Muscle layer of colon (tissue), 2 donors: Measurements from ENCODE around the gene USP35.

Experiments
- H3K27ac ChIP-seq: one replicate; pipeline ENCODE4 v1.7.0; 2013; ENCODE audit warnings: low read depth, mild to moderate bottlenecking, low read length, moderate library complexity
- H3K27me3 ChIP-seq, 2 donors: one replicate each; pipeline ENCODE4 v1.7.0; 2013; ENCODE audit warnings: low read length in 2 of 2, mild to moderate bottlenecking in 2 of 2; ENCODE audit not compliant: insufficient read depth in 2 of 2, control insufficient read depth in 1 of 2
- H3K36me3 ChIP-seq: one replicate; pipeline ENCODE4 v1.7.0; 2013; ENCODE audit warnings: mild to moderate bottlenecking, low read length; ENCODE audit not compliant: insufficient read depth
- H3K4me1 ChIP-seq: one replicate; pipeline ENCODE4 v1.7.0; 2013; ENCODE audit warnings: mild to moderate bottlenecking, low read length; ENCODE audit not compliant: insufficient read depth
- H3K4me3 ChIP-seq, 2 donors: one replicate each; pipeline ENCODE4 v1.7.0; 2013; ENCODE audit warnings: low read length in 2 of 2, low read depth in 1 of 2, mild to moderate bottlenecking in 1 of 2, moderate library complexity in 1 of 2
- H3K9ac ChIP-seq: one replicate; pipeline ENCODE4 v1.7.0; 2013; ENCODE audit warnings: low read length
- H3K9me3 ChIP-seq: one replicate; pipeline ENCODE4 v1.7.0; 2013; ENCODE audit warnings: mild to moderate bottlenecking, low read length
- donor health status: abdominal sarcoma.
- donor health status: Adenocarcinoma of cecum.

Gene USP35

DNA sequence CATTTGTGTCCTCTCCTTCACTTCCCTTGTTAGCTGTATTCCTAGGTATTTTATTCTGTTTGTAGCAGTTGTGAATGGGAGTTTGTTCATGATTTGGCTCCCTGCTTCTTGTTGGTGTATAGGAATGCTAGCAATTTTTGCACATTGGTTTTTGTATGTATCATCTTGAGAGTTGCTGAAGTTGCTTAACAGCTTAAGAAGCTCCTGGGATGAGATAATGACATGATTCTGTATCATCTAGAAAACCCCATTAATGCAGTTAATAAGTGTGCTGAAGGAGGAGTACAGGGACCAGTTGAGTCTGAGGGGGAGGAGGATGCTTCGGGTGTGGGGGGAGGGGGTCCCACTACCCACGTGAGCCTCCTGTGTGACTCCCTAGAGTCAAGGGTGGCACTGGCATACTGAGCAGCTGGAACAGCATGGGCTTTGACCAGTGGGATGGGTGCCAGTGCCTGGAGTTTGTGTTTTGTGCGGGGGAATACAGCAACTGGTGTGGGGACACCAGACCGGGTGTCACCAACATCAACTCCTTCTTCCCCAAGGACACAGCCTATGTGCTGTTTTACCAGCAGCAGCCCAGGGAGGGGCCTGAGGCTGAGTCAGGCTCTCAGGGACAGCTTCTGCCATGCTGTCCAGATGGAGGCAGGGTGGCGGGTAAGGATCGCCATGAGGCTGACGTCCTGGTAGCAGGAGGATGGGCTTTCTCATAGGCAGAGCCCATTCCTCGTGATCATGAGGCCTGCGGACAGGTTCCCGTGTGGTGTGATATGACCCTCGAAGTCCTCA lies 24.1 kb downstream of the USP35 start:
- H3K27ac ChIP-seq, result no peak overlapping the region
- H3K4me1 ChIP-seq, result no peaks in the 10 kb centered on the region
- no peaks in the 10 kb centered on the region for H3K27me3 ChIP-seq
- H3K4me3 ChIP-seq, result no peak overlapping the region
- H3K9me3 ChIP-seq, result no peaks in the 10 kb centered on the region
- H3K36me3 ChIP-seq, result peaks cover 40% of the 10 kb centered on the region
- no peak overlapping the region for H3K9ac ChIP-seq

DNA sequence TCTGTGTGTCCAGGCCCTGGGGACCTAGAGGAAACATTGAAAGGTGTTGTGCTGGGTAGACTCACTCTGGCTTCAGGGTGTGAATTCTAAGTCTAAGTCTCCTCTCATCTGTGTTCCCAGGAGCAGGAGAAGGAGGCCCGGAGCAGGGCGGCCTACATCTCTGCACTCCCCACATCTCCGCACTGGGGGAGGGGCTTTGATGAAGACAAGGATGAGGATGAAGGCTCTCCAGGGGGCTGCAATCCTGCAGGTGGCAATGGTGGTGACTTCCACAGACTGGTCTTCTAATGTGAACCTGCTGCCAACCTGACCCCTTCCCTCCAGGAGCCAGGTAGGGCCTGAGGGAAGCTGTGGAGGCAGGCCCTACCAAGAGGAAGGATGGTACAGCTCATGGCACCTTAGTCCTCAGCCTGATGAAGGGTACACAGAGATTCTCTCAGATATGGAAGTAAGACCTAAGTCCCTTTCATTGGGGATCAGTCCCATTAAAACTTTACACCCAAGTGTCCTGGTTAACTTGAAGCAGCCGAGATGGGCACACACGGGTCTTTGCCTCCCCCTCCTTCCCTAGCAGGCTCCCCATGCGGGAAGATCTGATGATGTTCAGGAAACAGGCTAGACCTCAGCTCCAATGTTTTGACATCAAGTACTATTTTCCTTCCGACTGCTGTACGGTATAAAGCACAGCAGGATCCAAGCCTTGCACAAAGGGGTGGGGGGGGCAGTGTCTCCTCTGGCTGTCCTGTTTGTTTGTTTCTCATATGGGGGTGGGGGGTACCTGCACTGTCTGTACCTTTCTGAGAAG lies 25.0 kb downstream of the USP35 start:
- Histone ChIP-seq H3K9me3 (no peaks in the 10 kb centered on the region), H3K36me3 (peaks cover 35% of the 10 kb centered on the region), H3K9ac (no peak overlapping the region), H3K27me3 (no peaks in the 10 kb centered on the region), H3K4me3 (no peak overlapping the region), H3K4me1 (no peaks in the 10 kb centered on the region), H3K27ac (no peak overlapping the region)

DNA sequence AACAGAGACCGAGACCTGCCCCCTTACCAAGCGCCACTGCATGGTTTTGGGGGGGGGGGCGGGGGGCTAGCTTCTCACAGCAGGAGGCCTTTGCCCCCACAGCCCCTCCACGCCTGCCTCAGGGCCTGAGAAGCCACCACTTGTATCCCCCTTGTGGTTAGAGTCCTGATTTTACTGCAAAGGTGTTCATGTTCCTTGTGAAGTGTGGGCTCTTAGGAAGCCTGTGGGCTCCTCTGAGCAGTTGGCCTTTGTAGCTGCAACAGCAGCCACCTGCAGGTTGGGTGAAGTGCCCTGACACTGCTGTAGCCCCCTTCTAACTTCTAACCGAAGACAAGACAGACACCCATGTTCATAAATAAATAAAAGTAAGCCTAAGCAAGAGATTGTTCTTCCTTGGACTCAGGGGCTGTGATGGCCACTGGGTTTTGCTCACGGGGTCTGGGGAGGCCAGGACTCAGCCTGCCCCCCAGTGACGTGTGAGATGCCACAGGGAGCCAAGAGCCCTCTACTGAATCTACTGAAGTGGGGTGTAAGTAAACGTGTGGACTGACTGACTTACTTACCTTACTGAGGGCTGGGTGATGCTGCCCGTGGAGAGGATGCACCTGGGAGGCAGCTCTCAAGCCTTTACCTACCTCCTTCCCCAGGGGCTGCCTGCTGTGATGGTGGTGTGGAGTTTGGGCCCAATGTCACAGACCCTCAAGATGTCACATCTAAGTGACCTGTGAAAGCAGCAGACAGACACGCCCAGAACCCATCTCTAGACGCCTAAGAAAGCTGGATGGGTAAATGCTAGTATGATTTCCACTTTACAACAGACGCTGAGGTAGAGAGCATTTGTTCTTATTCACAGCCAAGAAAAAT lies 25.8 kb downstream of the USP35 start:
- no peak overlapping the region for H3K27ac ChIP-seq
- no peaks in the 10 kb centered on the region for H3K9me3 ChIP-seq
- H3K9ac ChIP-seq, result no peak overlapping the region
- no peak overlapping the region for H3K4me3 ChIP-seq
- H3K4me1 ChIP-seq, result no peaks in the 10 kb centered on the region
- H3K36me3 ChIP-seq, result peaks cover 40% of the 10 kb centered on the region
- H3K27me3 ChIP-seq, result no peaks in the 10 kb centered on the region

DNA sequence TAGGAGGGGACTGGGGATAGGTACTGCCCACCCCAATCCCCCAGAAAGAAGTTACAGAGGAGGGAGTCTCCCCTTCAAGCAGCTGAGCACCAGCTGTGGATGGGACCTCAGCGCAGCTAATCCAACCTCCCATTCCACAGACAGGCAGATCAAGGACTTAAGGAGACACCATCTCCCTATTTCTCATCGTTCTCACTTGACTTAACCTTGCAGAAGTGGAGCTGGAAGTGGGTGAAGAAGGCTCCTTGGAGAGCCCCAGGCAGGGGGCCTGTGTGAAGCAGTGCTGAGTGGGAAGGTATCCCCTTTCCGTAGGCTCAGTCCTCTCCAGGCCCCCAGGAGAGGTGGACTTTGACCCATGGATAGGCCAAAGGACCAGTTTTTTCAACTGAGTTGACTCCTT lies 27.3 kb downstream of the USP35 start:
- Histone ChIP-seq H3K4me1 (no peaks in the 10 kb centered on the region), H3K36me3 (peaks cover 35% of the 10 kb centered on the region), H3K9ac (no peak overlapping the region), H3K9me3 (no peaks in the 10 kb centered on the region), H3K27ac (no peak overlapping the region), H3K27me3 (no peaks in the 10 kb centered on the region), H3K4me3 (no peak overlapping the region)

DNA sequence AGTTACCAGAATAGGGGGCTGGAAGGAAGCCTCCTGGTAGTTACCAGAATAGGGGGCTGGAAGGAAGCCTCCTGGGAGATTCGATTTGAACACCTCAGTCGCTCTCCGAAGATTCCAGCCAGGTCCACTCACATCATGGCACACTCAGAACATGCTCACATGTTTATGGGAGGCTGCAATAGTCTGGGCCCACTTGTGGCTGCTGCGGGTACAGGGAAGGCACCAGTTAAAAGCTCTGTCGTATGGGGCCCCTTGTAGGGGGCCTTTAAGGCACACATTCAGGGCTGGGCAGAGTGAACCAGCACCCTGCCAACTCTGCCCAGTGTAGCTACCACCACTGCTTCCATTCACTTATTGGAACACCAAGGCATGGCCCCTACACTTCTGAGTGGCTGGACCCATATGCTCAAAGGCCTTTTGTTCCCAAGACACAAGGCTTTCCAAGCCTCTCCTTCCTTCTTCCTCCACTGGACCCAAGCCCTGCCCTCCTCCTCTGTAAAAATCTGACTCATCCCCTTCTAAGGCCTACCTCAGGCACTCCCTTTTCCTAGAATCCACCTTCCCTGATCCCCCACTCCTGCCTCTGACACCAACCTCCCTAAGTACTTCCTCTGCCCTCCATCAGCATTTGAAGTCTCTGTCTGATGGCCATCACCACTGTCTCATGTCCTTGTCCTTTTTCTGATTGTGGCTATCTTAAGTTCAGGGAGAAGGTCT lies 28.0 kb downstream of the USP35 start:
- no peak overlapping the region for H3K9ac ChIP-seq
- no peaks in the 10 kb centered on the region for H3K27me3 ChIP-seq
- peaks cover 42% of the 10 kb centered on the region for H3K36me3 ChIP-seq
- no peak overlapping the region for H3K27ac ChIP-seq
- H3K4me3 ChIP-seq, result no peak overlapping the region
- H3K9me3 ChIP-seq, result no peaks in the 10 kb centered on the region
- H3K4me1 ChIP-seq, result no peaks in the 10 kb centered on the region

DNA sequence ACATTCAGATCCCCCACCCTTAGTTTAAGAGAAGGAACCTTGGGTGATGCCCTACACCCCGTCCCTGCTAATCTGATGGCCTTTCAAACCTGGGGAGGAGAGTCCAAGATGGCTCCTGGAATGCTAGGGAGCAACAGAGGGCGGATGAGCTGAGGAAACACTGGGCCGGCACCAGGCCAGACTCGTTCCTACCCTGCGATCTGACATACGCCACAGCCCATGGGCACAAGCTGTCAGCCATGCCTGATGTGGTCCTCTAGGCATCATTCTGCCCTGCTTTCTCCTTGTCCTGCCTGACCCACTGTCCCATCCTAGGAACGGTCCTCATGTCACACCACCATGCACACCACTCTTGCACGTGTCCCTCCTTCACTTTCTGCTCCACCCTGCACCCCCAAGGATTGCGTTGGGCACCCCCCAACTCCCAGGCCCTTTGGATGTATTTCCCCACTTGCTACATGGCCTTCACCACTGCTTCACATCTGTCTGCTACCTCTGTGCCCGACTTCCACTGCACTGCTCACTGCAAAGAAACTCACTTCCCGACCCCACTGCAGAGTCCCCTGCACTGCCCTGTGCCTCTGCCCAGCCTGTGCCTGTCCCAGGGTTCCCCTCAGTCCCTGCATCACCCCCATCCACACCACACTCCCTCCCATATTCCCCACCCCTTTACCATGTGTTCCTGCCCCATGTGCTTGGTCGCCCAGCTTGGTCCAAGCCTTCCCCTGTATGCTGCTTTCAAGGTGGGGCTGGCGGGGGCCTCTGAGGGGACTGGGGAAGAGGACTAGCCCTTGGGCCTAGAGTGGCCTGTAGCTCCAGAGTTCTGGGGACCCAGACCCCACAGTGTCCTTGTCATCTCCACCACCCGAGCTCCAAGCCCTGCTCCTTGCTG lies 29.2 kb downstream of the USP35 start:
- Histone ChIP-seq H3K27ac (no peak overlapping the region), H3K9me3 (no peaks in the 10 kb centered on the region), H3K4me3 (no peak overlapping the region), H3K4me1 (no peaks in the 10 kb centered on the region), H3K36me3 (peaks cover 48% of the 10 kb centered on the region), H3K27me3 (no peaks in the 10 kb centered on the region), H3K9ac (no peak overlapping the region)

DNA sequence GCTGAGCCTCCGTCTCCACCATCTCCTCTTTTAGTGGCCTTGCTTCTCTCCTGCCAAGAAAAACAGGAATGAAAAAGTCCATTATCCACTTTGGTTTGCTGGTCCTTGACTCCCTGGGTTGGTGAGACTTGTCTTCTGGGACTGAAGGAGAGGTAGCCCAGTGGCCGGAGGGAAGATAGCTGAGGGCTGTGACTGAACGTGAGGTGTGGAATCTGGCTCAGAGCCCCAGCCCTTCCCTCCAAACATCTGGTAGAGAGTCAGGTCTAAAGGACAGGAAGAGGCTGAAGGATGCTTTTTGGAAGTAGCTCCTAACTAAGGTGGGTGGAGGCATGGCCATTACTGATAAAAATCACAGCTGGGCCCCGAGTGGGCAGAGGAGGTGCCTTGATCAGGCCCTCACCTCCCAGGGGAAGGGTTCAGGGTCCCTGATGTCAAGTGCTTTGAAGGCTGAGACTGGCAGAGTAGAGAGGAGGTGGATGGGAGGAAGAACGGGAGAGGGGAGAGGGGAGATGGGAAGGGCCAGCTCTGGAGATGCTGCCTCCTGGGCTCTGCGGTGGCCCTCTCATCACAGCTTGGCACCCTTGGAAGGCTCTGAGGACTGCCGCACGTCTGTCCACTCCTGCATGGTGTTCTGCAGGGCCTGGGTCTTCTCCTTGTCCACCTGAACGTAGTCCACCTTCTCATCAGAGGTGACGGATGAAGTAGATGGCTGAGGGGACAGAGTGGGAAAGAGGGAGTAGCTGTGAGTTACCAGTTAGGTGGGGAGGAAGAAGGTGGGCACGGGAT lies 30.2 kb downstream of the USP35 start:
- H3K9me3 ChIP-seq, result no peaks in the 10 kb centered on the region
- no peaks in the 10 kb centered on the region for H3K4me1 ChIP-seq
- H3K27ac ChIP-seq, result no peak overlapping the region
- peaks cover 56% of the 10 kb centered on the region for H3K36me3 ChIP-seq
- no peak overlapping the region for H3K4me3 ChIP-seq
- H3K27me3 ChIP-seq, result no peaks in the 10 kb centered on the region
- no peak overlapping the region for H3K9ac ChIP-seq

DNA sequence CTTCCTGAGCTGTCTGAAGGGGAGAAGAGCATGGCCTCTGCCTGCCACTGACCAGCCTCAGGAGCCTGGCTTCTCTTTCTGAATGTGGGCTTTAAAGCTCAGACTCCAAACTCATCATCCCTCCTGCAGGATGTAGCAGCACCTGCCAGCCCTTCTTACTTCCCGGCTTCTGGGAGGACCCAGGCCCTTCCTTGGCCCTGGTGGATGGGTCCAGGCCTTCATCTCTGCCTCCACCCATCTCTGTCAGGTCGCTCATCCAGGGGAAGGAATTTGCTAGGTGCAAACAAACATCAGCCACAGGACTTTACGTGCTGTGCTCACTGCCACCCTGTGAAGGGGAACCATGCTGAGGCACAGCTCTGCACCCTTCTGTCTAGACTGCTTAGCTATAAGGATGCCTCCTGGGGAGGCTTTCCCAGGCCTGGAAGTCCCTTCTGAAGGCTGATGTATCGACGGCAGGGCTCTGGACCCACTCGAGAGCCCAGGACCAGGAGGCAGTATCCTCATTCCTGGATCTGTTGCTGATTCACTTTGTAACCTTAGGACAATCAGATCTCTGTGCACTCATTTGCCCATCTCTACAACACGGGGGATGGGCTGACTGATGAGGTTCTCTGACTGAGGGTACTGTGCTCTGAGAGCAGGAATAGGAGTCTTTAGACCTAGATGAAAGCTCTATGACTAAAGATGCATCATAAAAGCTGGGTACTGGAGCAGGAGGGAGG lies 30.9 kb downstream of the USP35 start:
- Histone ChIP-seq H3K27ac (no peak overlapping the region), H3K4me1 (no peaks in the 10 kb centered on the region), H3K36me3 (peaks cover 56% of the 10 kb centered on the region), H3K4me3 (no peak overlapping the region), H3K27me3 (no peaks in the 10 kb centered on the region), H3K9ac (no peak overlapping the region), H3K9me3 (no peaks in the 10 kb centered on the region)

DNA sequence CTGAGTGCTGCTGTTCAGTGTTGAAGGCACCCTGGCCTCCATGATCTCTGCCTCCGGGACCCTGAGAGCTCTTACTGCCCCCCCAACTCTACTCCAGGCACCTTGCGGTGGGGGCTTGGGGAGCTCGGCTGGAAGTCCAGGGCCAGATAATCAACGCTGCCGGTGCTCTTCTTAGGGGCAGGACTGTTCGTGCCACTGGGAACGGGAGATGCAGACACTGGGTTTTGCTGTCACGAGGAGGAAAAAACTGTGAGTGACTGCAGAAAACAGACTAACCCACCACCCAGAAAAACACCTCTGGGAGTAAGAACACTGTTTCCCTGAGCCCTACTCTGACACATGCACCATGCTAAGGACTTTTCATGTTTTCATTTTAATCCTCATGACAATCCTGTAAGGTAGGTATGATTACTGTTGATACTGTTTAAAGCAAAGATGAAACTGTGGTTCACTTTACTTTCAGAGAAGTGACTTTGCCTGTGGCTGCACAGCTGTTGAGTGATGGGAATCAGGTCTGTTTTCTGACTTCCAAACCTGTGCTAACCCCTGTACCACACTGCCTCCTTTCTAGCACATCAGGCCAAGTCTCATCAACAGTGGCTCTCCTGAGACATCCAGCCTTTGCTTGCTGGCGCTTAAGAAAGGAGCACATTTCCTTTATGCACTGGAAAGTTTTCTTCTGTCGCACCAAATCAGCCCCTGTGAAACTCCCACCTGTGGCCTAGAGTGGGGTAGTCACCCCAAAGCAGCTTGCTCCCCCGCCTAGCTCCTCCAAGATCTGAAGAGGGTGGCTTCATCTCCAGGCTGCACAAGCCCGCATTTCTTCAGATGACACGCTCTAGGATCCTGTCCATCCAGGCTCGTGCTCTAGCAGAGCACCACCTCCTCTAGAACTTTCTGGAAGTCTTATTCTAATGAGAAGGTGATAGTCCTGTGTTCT lies 31.8 kb downstream of the USP35 start:
- Histone ChIP-seq H3K27ac (no peak overlapping the region), H3K36me3 (peaks cover 49% of the 10 kb centered on the region), H3K4me1 (no peaks in the 10 kb centered on the region), H3K27me3 (no peaks in the 10 kb centered on the region), H3K9me3 (no peaks in the 10 kb centered on the region), H3K9ac (no peak overlapping the region), H3K4me3 (no peak overlapping the region)
